NT2/D1 (cell line): ENCODE measurements around the gene TNS1.

ENCODE experiments used
- DNase-seq: peaks from one replicate; pipeline ENCODE4 v3.0.0-alpha.2; 2011; ENCODE audit warnings: low read depth, low spot score
- H3K27me3 ChIP-seq: 2 replicates; pipeline ENCODE4 v1.6.0; 2011; ENCODE audit warnings: mild to moderate bottlenecking; ENCODE audit not compliant: insufficient read length, insufficient read depth
- H3K36me3 ChIP-seq: 2 replicates; pipeline ENCODE4 v1.6.1; 2011; ENCODE audit warnings: mild to moderate bottlenecking, low read length, mixed read lengths; ENCODE audit not compliant: insufficient read depth, insufficient read length
- H3K4me1 ChIP-seq: 2 replicates; pipeline ENCODE4 v1.5.1; 2011; ENCODE audit not compliant: insufficient read depth, insufficient read length
- H3K4me3 ChIP-seq: 2 replicates; pipeline ENCODE4 v1.5.1; 2011; ENCODE audit warnings: low read depth; ENCODE audit not compliant: insufficient read length
- H3K9ac ChIP-seq: 2 replicates; pipeline ENCODE4 v1.6.0; 2011; ENCODE audit warnings: low read depth; ENCODE audit not compliant: insufficient read length
- H3K9me3 ChIP-seq: 2 replicates; pipeline ENCODE4 v1.5.1; 2011; ENCODE audit warnings: mild to moderate bottlenecking, low read length; ENCODE audit not compliant: insufficient read depth
- SUZ12 ChIP-seq: IDR thresholded peaks from 2 replicates; pipeline ENCODE4 v1.6.1; 2011; ENCODE audit not compliant: insufficient read length, insufficient read depth; ENCODE audit errors: extremely low read depth
- YY1 ChIP-seq: IDR thresholded peaks from 2 replicates; pipeline ENCODE4 v1.6.1; 2011; ENCODE audit not compliant: insufficient read length, insufficient read depth
- ZNF274 ChIP-seq: IDR thresholded peaks from 2 replicates; pipeline ENCODE4 v1.6.1; 2011; ENCODE audit warnings: mild to moderate bottlenecking, low read depth, low read length

The TNS1 gene

GRCh38 chr2:217852555-217853211 is 150.1 kb downstream of the TNS1 start:
- no peak for DNase-seq
- no peak overlapping the region for H3K9ac ChIP-seq
- H3K27me3 ChIP-seq: no peaks in the 10 kb centered on the region
- TF ChIP-seq ZNF274 (no peak), YY1 (no peak)
- peaks cover 26% of the 10 kb centered on the region for H3K4me1 ChIP-seq
- no peak overlapping the region for H3K4me3 ChIP-seq
- no peaks in the 10 kb centered on the region for H3K9me3 ChIP-seq
- peaks cover 26% of the 10 kb centered on the region for H3K36me3 ChIP-seq

- H3K4me1 ChIP-seq: peaks cover 19% of the 10 kb centered on the region
- no peaks in the 10 kb centered on the region for H3K27me3 ChIP-seq
- no peak overlapping the region for H3K4me3 ChIP-seq
- no peak for DNase-seq
- TF ChIP-seq ZNF274: no peak
- no peak for TF ChIP-seq SUZ12
- TF ChIP-seq YY1: no peak
- H3K36me3 ChIP-seq: peaks cover 36% of the 10 kb centered on the region
- H3K9me3 ChIP-seq: no peaks in the 10 kb centered on the region
- H3K9ac ChIP-seq: no peak overlapping the region
Observed at GRCh38 chr2:217851191-217852020, 151.4 kb downstream of the TNS1 start.

- Histone ChIP-seq H3K9me3 (peaks cover 19% of the 10 kb centered on the region), H3K27me3 (no peaks in the 10 kb centered on the region), H3K36me3 (peaks cover 49% of the 10 kb centered on the region), H3K9ac (no peak overlapping the region), H3K4me1 (peaks cover 13% of the 10 kb centered on the region), H3K4me3 (no peak overlapping the region)
- TF ChIP-seq ZNF274: no peak
- no peak for TF ChIP-seq YY1
- no peak for TF ChIP-seq SUZ12
- DNase-seq: no peak
Observed at GRCh38 chr2:217849154-217849975, 153.4 kb downstream of the TNS1 start.

- TF ChIP-seq SUZ12 (no peak), YY1 (no peak), ZNF274 (no peak)
- Histone ChIP-seq H3K36me3 (peaks cover 52% of the 10 kb centered on the region), H3K9ac (no peak overlapping the region), H3K9me3 (peaks cover 22% of the 10 kb centered on the region), H3K4me1 (peaks cover 9% of the 10 kb centered on the region), H3K4me3 (no peak overlapping the region), H3K27me3 (no peaks in the 10 kb centered on the region)
- no peak for DNase-seq
Observed at GRCh38 chr2:217848351-217848957, 154.3 kb downstream of the TNS1 start.

GRCh38 chr2:217847552-217848350 is 155.0 kb downstream of the TNS1 start:
- no peak overlapping the region for H3K9ac ChIP-seq
- H3K4me3 ChIP-seq: no peak overlapping the region
- H3K36me3 ChIP-seq: peaks cover 52% of the 10 kb centered on the region
- no peak for DNase-seq
- no peak for TF ChIP-seq ZNF274
- TF ChIP-seq YY1: no peak
- TF ChIP-seq SUZ12: no peak
- H3K9me3 ChIP-seq: peaks cover 22% of the 10 kb centered on the region
- H3K27me3 ChIP-seq: no peaks in the 10 kb centered on the region
- H3K4me1 ChIP-seq: peaks cover 6% of the 10 kb centered on the region

GRCh38 chr2:217847115-217847514 is 155.7 kb downstream of the TNS1 start:
- Histone ChIP-seq H3K4me1 (peaks cover 6% of the 10 kb centered on the region), H3K9me3 (peaks cover 22% of the 10 kb centered on the region), H3K9ac (no peak overlapping the region), H3K36me3 (peaks cover 52% of the 10 kb centered on the region), H3K27me3 (no peaks in the 10 kb centered on the region), H3K4me3 (no peak overlapping the region)
- TF ChIP-seq SUZ12 (no peak), YY1 (no peak), ZNF274 (no peak)
- DNase-seq: no peak
